VCaP (cell line): ENCODE results near the gene COG5.

Source experiments
- H3K27ac ChIP-seq: fragments of 450-650 bp; 2 replicates; pipeline ENCODE4 v1.5.1; 2017
- TF ChIP-seq, protein P1 (sequence below): fragments of 450-650 bp; conservative IDR thresholded peaks from 2 replicates; pipeline ENCODE4 v1.5.1; 2017; ENCODE audit warnings: mild to moderate bottlenecking, moderate library complexity

Gene COG5

DNA sequence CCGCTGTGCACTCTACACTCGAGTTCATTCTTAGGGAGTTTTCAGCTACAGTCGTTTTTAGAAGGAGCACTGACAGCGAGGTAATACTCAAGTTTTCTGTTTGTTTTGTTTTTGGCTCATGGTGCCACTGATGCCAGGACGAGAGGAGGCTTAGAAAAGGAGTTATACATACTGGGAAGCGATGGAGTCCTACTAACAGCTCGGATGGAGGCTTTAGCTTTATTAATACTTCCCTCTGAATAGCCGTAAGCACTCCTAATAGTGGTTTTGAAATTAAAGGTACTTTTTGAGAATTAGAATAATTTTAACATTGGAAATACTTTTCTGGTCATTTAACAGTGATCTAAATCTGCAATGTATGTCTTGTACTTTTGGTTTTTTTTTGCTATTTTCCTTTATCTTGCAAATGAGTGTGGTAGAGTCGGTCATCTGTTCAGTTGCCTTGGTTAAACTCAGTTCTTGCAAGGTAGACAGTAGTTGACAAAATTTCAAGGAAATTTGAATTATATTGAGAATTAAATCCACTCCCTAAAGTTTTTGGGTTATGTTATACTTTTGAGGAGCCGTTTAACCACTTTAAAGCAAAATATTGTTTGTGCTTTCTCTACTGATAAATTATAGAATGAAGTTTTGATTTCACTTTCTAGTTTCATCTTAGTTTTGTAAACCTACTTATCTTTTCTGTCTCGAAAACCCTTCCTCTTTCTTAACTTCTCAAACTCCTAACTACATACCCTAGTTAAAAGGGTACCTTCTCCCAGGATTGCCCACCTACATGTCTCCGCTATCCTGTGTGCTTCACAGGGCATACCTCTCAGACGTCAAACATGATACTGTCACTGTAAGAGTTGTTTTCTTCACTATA lies 393.4 kb downstream of the COG5 start:
- H3K27ac ChIP-seq = peak overlapping the region; percentile 96
- TF ChIP-seq, protein P1, sequence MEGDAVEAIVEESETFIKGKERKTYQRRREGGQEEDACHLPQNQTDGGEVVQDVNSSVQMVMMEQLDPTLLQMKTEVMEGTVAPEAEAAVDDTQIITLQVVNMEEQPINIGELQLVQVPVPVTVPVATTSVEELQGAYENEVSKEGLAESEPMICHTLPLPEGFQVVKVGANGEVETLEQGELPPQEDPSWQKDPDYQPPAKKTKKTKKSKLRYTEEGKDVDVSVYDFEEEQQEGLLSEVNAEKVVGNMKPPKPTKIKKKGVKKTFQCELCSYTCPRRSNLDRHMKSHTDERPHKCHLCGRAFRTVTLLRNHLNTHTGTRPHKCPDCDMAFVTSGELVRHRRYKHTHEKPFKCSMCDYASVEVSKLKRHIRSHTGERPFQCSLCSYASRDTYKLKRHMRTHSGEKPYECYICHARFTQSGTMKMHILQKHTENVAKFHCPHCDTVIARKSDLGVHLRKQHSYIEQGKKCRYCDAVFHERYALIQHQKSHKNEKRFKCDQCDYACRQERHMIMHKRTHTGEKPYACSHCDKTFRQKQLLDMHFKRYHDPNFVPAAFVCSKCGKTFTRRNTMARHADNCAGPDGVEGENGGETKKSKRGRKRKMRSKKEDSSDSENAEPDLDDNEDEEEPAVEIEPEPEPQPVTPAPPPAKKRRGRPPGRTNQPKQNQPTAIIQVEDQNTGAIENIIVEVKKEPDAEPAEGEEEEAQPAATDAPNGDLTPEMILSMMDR = no peak; the same call in 1 of the 2 replicates

DNA sequence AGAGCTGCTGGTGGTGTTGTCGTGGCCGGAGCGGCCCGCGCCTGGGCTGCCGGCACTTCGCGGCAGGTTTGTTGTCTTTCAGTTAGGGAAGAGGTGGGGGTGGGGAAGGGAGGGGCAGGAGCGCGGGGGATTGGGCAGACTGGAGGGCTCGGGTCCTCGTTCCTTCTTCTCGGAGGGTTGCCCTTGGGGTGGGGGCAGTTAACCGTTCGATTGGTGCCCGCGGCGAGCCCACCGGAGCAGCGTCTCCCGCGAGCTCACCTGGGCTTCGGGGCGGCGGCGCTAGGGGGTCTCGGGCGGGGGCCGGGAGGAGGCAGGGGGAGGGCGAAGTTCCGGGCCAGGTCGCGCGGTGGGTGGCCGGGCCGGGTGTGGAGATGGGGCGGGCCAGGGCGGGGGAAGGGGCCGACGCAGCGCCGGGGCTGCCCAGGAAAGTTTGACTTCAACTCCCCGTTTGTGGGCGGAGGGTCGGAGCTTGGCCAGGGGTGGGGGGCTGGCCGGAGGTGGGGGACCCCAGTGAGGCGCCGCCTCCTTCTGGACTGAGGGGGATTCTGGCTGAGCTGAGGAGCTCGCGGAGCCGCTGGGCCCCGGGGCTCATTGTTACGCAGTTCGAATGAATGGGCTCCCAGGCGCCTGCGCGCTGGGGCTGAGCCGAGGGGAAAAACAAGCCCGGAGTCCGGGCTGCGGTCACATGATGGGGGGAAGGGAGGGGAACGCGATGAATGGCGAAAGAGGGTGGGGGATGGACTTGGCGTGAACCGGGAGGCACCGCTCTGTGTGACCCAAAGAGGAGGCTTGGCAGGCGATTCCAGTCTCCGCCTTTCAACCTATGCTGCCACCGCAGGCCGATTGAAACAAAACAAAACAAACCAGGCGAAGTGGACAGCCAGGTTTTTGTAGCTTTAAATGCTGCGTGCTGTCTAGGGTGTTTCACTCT lies 394.3 kb downstream of the COG5 start:
- TF ChIP-seq, protein P1 = no peak
- H3K27ac ChIP-seq = peak overlapping the region; percentile 96

DNA sequence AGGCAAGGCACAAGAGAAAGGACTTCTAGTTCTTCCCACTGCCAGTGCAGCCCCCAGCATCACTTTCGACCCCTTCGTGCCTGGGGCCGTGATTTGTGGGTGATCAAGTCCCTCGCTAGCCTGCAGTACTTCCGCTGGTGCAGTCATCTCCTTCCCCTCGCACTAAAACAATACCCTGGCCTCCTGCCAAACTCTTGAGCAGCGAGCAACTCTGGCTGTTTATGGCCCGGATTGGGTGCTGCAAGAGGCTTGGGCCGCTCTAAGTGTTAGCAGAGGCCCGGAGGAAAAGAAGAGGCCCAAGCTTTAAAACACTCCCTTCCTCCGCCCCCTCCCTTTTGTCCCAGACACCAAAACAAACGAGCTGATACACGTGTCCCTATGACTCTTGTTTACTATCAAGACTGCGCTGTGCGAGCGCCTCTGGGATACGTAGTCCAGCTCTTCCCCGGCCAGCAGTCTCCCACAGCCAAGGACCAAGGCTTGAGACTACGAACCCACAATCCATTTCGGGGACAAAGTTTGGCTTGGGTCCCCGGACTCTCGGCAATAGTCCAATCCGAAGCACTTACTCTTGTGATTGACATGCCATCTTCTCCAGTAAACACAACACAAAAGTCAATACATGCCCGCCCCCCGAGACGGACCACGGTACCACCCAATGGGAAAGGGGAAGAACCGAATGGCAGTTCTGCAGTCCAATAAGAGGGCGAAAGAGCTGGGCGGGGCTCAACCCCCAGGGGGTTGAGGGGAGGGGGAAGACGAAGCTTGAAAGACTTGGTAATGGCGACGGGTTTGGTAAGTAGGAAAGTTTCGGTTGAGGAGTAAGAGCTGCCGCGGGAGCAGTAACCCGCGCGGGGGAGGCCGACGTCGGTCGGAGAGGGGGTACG lies 395.2 kb downstream of the COG5 start, which contains the start of gene HBP1:
HBP1 (plus strand) TSS at position 771 of the 887 bp plus-strand sequence. CDS start 10,891 bp downstream, outside the sequence.
- TF ChIP-seq, protein P1 = no peak

DNA sequence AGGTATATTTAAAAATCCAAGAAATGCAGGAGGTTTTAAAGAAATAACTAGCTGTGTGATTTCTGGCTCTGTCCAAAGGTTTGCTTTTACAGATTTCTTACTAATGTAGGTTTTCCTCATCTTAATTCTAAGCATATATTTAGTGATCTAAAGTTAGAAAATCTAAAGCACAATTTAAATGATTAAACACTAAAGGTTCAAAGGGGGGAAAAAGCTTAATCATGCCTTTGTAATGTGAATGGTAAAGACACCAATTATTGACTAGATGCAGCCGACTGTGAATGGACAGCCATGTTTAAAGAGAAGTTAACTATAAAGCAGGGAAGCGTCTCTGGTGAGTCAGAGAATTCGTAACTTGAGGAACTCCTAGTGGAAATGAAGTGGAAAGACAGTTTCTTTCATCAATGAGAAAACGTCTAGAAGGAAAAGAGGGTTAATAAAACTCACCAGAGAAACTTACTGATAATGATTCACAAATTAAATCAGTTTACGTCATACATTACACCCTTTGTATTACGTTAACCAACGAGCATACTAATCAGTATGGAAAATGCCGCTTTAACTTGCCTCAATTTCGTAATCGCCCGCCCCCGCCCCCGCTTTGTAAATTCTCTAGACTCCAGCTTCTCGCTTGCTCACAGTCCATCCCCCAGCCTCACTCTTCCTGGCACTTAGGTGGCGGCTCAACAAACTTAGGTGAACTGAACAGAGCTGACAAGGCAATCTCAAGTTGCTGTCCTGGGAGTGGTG lies 396.1 kb downstream of the COG5 start:
- TF ChIP-seq, protein P1 = peak; percentile 58
- H3K27ac ChIP-seq = peak overlapping the region; percentile 96

More for the DNA sequence above, 395.2 kb downstream of the COG5 start, which contains the start of gene HBP1:
- peak within 1 kb of the TSS; percentile 96 for H3K27ac ChIP-seq

DNA sequence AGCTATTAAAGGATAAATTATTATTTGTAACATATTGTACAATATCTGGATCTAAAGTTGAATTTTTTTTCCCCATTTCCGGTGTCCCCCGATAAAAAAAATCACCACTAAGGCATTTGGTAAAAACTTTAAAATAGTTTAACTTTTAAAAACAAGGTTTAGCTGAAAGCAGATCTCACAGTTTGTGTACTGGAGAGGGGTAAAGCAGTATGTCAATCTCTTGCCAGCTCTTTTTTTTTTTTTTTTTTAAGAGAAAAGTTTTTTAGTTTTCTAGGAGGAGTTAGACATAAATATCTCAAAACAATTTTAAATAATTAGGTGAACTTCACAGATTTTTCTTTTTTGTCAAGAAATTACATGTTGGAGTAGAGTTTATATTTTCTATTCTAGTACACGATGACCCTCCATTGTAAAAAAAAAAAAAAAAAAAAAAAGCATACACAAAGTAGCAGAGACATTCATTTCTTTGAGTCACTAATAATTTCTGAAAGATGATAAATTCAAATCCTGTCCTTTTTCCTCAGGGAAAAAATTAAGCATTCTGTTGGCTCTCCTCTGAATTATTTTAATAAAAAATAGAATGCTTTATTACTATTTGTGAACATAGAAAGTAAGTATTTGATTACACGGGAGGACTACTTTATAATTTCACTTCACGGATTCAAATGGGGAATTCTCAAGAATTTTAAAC lies 396.8 kb downstream of the COG5 start:
- TF ChIP-seq, protein P1 = no peak
- H3K27ac ChIP-seq = peak overlapping the region; percentile 96

DNA sequence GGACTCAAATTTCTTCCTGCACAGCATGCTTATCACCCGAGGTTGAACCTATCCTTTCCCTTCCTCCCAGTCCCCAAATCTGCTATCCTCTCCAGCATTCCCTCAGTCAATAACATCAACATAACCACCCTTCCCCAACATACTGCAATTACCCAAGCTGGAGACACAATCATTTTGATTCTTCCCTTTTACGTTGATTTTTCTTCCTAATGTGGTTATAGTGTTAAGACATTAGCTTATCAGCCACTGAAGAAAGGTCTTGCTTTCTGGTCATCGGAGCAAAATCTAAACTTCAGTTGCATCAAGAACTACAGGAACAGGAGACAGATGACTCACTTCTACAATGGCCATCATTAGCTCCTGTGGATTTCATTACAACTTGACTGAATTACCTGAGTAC lies 398.4 kb downstream of the COG5 start:
- no peak overlapping the region for H3K27ac ChIP-seq
- TF ChIP-seq, protein P1 = no peak
